Smooth muscle cell (in vitro differentiated cells): ENCODE results near the gene SCG2. TPM values are rescaled to one million over a fixed set of nuclear protein-coding genes. Genes with fewer than 3 reads are reported as not detected.
A peak's percentile ranks its signal among the peaks of the same experiment; 100 is the strongest.

Experiments used
- DNase-seq: peaks from one replicate; lab custom pipeline; 2025; ENCODE audit not compliant: unreplicated experiment; lab: John Stamatoyannopoulos, UW
- H2AFZ ChIP-seq: fragments of 200-600 bp; sonication (generic); 2 replicates; pipeline ENCODE4 v1.6.0; 2016; ENCODE audit warnings: antibody characterized with exemption, low read depth, mild to moderate bottlenecking
- H3F3A ChIP-seq: fragments of 200-600 bp; sonication (generic); 2 replicates; pipeline ENCODE4 v1.6.0; 2017; ENCODE audit warnings: antibody characterized with exemption, low read depth
- H3K27ac ChIP-seq: fragments of 200-600 bp; sonication (generic); 2 replicates; pipeline ENCODE4 v1.5.1; 2016; ENCODE audit warnings: low read depth, mild to moderate bottlenecking
- H3K27me3 ChIP-seq: fragments of 200-600 bp; sonication (generic); 2 replicates; pipeline ENCODE4 v1.6.1; 2016; ENCODE audit warnings: low read depth, mild to moderate bottlenecking
- H3K36me3 ChIP-seq: fragments of 200-600 bp; sonication (generic); 2 replicates; pipeline ENCODE4 v1.5.1; 2016; ENCODE audit warnings: low read depth
- H3K4me1 ChIP-seq: fragments of 200-600 bp; sonication (generic); 2 replicates; pipeline ENCODE4 v1.5.1; 2016; ENCODE audit warnings: low read depth
- H3K4me2 ChIP-seq: fragments of 200-600 bp; sonication (generic); 2 replicates; pipeline ENCODE4 v1.6.0; 2016; ENCODE audit warnings: mild to moderate bottlenecking
- H3K4me3 ChIP-seq: fragments of 200-600 bp; sonication (generic); 2 replicates; pipeline ENCODE4 v1.5.1; 2016; ENCODE audit warnings: mild to moderate bottlenecking
- H3K79me2 ChIP-seq: fragments of 200-600 bp; sonication (generic); 2 replicates; pipeline ENCODE4 v1.6.0; 2016; ENCODE audit warnings: low read depth, mild to moderate bottlenecking
- H3K9ac ChIP-seq: fragments of 200-600 bp; sonication (generic); 2 replicates; pipeline ENCODE4 v1.6.0; 2016; ENCODE audit warnings: low read depth
- H3K9me3 ChIP-seq: fragments of 200-600 bp; sonication (generic); replicated peaks from 2 replicates; pipeline ENCODE4 v1.5.1; 2016; ENCODE audit warnings: low read depth
- H4K20me1 ChIP-seq: fragments of 200-600 bp; sonication (generic); 2 replicates; pipeline ENCODE4 v1.6.0; 2016; ENCODE audit warnings: low read depth
- CTCF ChIP-seq: fragments of 200-600 bp; sonication (generic); IDR thresholded peaks from 2 replicates; pipeline ENCODE4 v1.5.1; 2017; ENCODE audit warnings: borderline replicate concordance, mild to moderate bottlenecking, antibody characterized with exemption; ENCODE audit not compliant: insufficient read depth, poor library complexity, severe bottlenecking
- WGBS: methylation state at CpG from one replicate; pipeline ENCODE4 v1.1.7; 2016; ENCODE audit warnings: low lambda C conversion rate; 5-methylcytosine and 5-hydroxymethylcytosine counted together
- polyA plus RNA-seq: library from polyadenylated mRNA; unstranded; fragments of >200 nt; fragmentation: Nextera tagmentation; extraction: Ambion mirVana; gene quantifications from 2 replicates; pipeline ENCODE4 v1.2.1, GENCODE V29; 2016
- total RNA-seq: library from RNA; depleted of rRNA; stranded (reverse); fragments of >200 nt; gene quantifications from 2 replicates; pipeline ENCODE4 v1.2.3, GENCODE V29; 2014

The SCG2 gene
- total and polyA plus RNA-seq, 2 experiments from 2014 or later = 29.1 to 34.7 TPM

- no peak for DNase-seq
- H3K4me1 ChIP-seq = peaks cover 3% of the 10 kb centered on the region
- H3K9ac ChIP-seq = no peak overlapping the region
- no peak for TF ChIP-seq CTCF
- H3K27me3 ChIP-seq = no peaks in the 10 kb centered on the region
- peaks cover 6% of the 10 kb centered on the region for H3F3A ChIP-seq
- no peak overlapping the region for H3K4me2 ChIP-seq
- H4K20me1 ChIP-seq = no peaks in the 10 kb centered on the region
- 90% methylated on average over 5 of the region's 5 CpGs for WGBS
- no peak overlapping the region for H3K27ac ChIP-seq
- no peak overlapping the region for H2AFZ ChIP-seq
- H3K9me3 ChIP-seq = no peaks in the 10 kb centered on the region
- no peaks in the 10 kb centered on the region for H3K79me2 ChIP-seq
- H3K36me3 ChIP-seq = no peaks in the 10 kb centered on the region
- no peak overlapping the region for H3K4me3 ChIP-seq
Observed at GRCh38 chr2:223607476-223607875, 5.3 kb upstream of the SCG2 start.

- no peaks in the 10 kb centered on the region for H3K27me3 ChIP-seq
- no peak overlapping the region for H2AFZ ChIP-seq
- no peak for DNase-seq
- H3K36me3 ChIP-seq = no peaks in the 10 kb centered on the region
- H3F3A ChIP-seq = peaks cover 6% of the 10 kb centered on the region
- no peaks in the 10 kb centered on the region for H3K9me3 ChIP-seq
- H3K79me2 ChIP-seq = no peaks in the 10 kb centered on the region
- no peak overlapping the region for H3K27ac ChIP-seq
- H3K4me1 ChIP-seq = peaks cover 5% of the 10 kb centered on the region
- H4K20me1 ChIP-seq = no peaks in the 10 kb centered on the region
- TF ChIP-seq CTCF = no peak
- H3K4me2 ChIP-seq = no peak overlapping the region
- no peak overlapping the region for H3K4me3 ChIP-seq
- WGBS = 69% methylated on average over 1 of the region's 1 CpG
- no peak overlapping the region for H3K9ac ChIP-seq
Observed at GRCh38 chr2:223606946-223607345, 4.8 kb upstream of the SCG2 start.

GRCh38 chr2:223604231-223604630 lies 2.1 kb upstream of the SCG2 start:
- Histone ChIP-seq H3K9ac (no peak overlapping the region), H3K9me3 (no peaks in the 10 kb centered on the region), H3K4me2 (no peak overlapping the region), H3K4me1 (peaks cover 17% of the 10 kb centered on the region), H3K36me3 (no peaks in the 10 kb centered on the region), H4K20me1 (no peaks in the 10 kb centered on the region), H3K79me2 (no peaks in the 10 kb centered on the region), H3K4me3 (no peak overlapping the region), H3F3A (peaks cover 17% of the 10 kb centered on the region), H2AFZ (no peak overlapping the region), H3K27me3 (no peaks in the 10 kb centered on the region), H3K27ac (no peak overlapping the region)
- 85% methylated on average over 2 of the region's 2 CpGs for whole genome bisulfite sequencing
- DNase-seq = no peak
- TF ChIP-seq CTCF = no peak

- Histone ChIP-seq H3K9ac (no peak overlapping the region), H3K4me1 (peaks cover 17% of the 10 kb centered on the region), H3K27ac (peak overlapping the region; percentile 40), H3K36me3 (no peaks in the 10 kb centered on the region), H3K27me3 (no peaks in the 10 kb centered on the region), H3K9me3 (no peaks in the 10 kb centered on the region), H3K4me2 (no peak overlapping the region), H3F3A (peaks cover 28% of the 10 kb centered on the region), H3K79me2 (no peaks in the 10 kb centered on the region), H2AFZ (no peak overlapping the region), H4K20me1 (no peaks in the 10 kb centered on the region), H3K4me3 (no peak overlapping the region)
- no peak for DNase-seq
- 77% methylated on average over 2 of the region's 2 CpGs for WGBS
- TF ChIP-seq CTCF = no peak
Observed at GRCh38 chr2:223602972-223603371, 811 bp upstream of the SCG2 start.
